ENCODE results near the gene MICALL1.

MICALL1 gene

GRCh38 chr22:37880668-37881440 is 25.2 kb upstream of the MICALL1 start:
- TF ChIP-seq ZFX (IDR thresholded peaks at IDR 0.05; ENCODE audit: borderline replicate concordance) (no peak), CTCF (IDR thresholded peaks at IDR 0.05) (no peak)
- no peak overlapping the region for H3K27ac ChIP-seq

- no peak for TF ChIP-seq CTCF (IDR thresholded peaks at IDR 0.05)
- no peak for TF ChIP-seq ZFX (IDR thresholded peaks at IDR 0.05; ENCODE audit: borderline replicate concordance)
- no peak overlapping the region for H3K27ac ChIP-seq
Measured at GRCh38 chr22:37884420-37884819, 21.7 kb upstream of the MICALL1 start.

- TF ChIP-seq CTCF (IDR thresholded peaks at IDR 0.05) (peak; percentile 42), ZFX (IDR thresholded peaks at IDR 0.05; ENCODE audit: borderline replicate concordance) (no peak)
- H3K27ac ChIP-seq: peak overlapping the region; percentile 46
Measured at GRCh38 chr22:37887584-37888378, 18.3 kb upstream of the MICALL1 start.

GRCh38 chr22:37891926-37892325 is 14.2 kb upstream of the MICALL1 start:
- H3K27ac ChIP-seq: no peak overlapping the region
- TF ChIP-seq ZFX (IDR thresholded peaks at IDR 0.05; ENCODE audit: borderline replicate concordance) (no peak), CTCF (IDR thresholded peaks at IDR 0.05) (no peak)

GRCh38 chr22:37892566-37893335 is 13.3 kb upstream of the MICALL1 start:
- TF ChIP-seq ZFX (IDR thresholded peaks at IDR 0.05; ENCODE audit: borderline replicate concordance): no peak
- no peak for TF ChIP-seq CTCF (IDR thresholded peaks at IDR 0.05)

GRCh38 chr22:37893583-37893983 is 12.5 kb upstream of the MICALL1 start:
- peak overlapping the region; percentile 25; the same call in 1 of the 2 replicates for H3K27ac ChIP-seq
- TF ChIP-seq ZFX (IDR thresholded peaks at IDR 0.05; ENCODE audit: borderline replicate concordance): no peak
- no peak for TF ChIP-seq CTCF (IDR thresholded peaks at IDR 0.05)

More at GRCh38 chr22:37892566-37893335, 13.3 kb upstream of the MICALL1 start:
- H3K27ac ChIP-seq: peak overlapping the region; percentile 25
